GM18870 (cell line): ENCODE measurements around the gene TEX2.

Source experiments
- ATAC-seq: cut with Tn5 transposase; IDR thresholded peaks from one replicate; pipeline ENCODE4 v1.9.1; 2021; ENCODE audit warnings: moderate library complexity; ENCODE audit not compliant: unreplicated experiment

Gene TEX2

GRCh38 chr17:64164596-64165285 lies 98.3 kb downstream of the TEX2 start:
- no peak for ATAC-seq

DNA sequence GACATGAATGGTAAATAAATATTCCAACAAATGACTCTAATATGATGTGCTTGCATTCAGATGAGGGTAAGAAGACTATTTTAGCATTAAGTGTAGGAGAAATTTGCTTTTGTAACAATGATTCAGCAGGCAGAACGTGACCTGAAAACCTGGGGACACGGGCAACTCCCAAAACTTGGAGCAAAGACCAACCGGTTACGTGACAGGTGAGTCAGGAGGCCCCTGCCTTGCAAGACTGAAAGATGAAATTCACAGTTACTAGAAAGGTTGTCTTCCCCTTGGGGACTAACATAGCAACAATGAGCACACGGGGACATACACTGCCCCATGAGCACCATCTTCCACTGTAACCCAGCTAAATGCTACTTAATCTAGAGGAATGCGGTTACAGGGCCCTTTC lies 99.6 kb downstream of the TEX2 start:
- no peak for ATAC-seq

GRCh38 chr17:64162554-64162953 lies 100.5 kb downstream of the TEX2 start:
- no peak for ATAC-seq

DNA sequence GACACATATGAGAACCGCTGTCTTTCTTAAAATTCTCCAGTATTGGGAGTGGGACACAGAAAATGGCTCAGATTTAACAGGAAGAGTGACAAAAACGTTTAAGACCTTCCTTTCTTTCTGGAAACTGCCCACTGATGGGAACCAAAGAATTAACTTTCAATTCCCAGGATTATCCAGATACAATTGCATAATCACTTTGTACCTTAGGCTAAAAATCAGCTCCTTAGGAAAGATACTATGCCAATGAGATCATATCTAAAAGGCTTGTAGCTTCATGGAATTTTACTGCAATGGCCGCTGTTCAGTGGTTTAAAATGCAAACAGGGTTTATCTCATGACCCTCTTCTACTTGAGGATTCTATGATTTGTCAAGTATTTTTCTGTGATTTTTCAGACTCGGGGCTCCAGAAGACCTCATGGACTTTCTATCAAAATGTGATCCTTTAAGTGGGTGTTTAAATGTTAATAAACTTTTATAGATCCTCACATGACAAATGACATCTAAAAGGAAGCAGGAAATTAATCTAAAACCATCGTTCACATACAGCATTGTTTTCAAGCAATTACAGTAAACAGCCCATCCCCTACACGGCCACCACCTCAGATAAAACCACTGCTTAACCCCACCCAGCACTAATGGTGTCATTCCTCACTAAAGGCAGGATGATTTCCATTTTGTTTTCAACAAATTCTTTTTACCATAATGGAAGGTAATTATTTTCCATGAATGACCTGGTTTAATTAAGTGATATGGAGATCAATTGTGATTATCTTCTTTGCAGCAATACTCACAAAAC lies 101.5 kb downstream of the TEX2 start:
- no peak for ATAC-seq

GRCh38 chr17:64160378-64160777 lies 102.7 kb downstream of the TEX2 start:
- no peak for ATAC-seq

DNA sequence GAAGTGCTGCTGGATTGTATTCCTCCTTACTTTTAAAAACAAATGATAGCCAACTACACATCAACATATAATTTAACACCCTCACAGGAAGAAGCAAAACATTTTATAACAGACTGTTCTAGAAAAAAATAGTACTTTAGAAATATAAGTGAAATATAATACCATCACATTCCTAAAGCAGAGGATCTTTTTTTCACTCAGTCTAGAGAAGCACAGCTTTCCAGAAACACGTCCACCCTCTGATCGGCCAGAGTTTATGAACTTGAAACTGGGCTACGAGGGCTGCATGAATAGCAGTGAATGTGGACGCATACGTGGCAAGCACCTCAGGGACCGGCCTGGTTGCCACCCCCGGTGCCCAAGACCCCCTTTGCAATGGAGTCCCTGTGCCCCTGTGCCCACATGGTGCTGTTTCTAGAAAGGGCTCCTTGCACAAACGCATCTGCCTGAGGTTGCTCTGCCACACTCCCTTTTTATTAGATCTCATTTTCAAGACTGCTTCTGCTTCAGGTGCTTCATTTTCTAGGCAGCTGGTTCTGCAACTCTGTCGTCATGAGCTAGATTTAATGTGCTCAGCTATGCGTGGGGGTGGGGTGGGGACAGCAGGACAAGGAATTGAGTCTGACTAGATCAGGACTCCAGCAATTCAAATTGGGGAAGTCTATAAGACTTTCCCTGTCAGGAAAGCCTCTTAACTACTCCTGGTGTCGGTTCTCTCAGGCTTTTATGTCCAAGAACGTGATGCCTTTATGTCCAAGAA lies 104.0 kb downstream of the TEX2 start:
- no peak for ATAC-seq

GRCh38 chr17:64158406-64158805 lies 104.7 kb downstream of the TEX2 start:
- no peak for ATAC-seq

DNA sequence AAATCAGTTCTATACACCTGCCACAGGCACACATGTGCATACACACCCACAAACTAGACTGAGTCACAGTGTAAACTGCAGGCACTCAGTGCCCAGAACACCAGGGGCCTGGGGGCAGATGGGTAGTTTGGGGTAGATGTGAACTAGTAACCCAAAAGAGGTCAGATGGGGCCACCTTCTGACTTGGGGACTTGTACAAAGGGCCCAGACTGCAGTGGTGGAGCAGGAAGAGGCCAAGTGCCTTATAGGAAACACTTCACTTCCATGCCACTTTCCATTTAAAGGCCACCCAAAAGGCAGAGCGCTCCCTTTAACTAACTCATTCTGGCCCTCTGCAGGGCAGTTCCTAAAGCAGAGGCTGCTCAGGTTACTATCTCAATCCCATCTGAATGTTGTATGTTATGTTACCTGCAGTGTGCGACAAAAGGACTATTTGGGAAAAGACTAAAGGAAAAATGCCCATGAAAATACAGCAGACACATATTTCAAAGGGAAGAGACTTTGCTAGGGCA lies 105.3 kb downstream of the TEX2 start:
- ATAC-seq, result no peak

DNA sequence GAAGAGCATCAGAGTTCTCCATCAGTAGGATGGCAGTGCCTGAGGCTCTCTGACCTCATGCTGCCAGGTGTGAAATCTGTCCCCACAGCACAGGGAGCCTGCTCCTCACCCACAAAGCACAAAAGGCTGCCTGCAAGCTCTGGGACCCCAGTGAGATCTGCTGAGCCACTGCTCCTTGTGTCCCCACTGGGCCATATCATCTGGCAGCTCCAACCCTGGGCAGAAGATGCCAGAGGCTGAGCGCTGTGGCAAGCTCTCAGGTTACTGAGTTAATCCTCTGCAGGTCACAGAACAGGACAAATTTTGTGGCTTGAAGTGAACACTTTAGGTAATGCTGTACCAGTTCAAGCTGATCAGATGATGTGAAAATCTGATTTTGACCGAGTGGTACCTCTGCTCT lies 106.4 kb downstream of the TEX2 start:
- ATAC-seq, result no peak

DNA sequence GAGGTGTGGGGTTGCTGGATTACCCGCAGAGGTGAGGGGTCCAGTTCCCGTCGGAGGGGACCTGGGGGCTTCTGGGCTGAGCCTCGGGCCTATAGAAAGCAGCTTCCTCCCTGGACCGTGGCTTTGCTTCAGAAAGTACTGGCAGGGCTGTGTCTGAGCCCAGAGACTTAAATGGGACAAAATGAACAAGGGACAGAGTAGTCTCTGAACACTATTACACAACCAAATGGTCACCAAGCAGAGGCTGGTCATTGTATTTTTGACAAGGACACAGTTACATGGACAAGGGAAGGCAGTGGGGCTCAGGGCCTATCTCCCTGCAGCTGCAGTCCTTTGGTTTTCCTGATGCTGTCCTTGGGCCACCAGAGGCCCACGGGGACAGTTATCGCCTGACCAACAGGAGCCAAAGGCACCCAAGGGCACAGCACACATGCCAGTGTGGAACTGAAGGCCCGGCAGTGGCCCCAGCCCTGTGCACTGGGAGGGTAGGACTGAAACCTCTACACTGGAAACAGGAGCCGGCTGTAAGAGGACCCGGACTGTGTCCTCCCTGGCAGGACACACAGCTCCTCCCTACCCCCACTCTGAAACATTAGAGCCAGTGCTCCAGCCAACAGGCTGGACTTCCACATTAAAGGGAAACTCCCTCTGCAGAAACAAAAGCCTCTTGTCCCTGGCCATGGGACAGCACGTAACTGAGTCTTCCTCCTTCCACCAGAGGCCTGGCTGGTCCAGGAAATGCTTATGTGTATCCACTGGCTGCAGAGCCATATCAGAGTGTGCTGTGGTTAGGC lies 107.1 kb downstream of the TEX2 start:
- no peak for ATAC-seq

DNA sequence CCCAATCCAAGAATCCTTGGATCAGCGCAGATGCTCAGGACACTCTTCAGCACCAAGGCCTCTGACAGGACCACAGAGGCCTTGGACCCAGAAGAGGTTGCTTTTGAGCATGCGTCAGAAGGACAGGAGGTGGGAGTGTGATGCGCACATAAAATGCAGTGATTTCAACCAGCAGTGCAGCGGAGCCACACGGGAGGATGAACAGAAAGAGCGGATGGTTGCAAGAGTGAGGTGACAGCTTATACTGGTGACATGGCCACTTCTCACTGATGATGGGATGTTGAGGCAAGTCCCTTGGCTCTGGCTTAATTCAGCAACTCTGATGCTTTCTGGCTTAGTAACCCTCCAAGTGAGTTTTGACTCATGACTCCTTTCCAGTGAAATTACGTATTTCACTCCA lies 107.9 kb downstream of the TEX2 start:
- no peak for ATAC-seq

- ATAC-seq, result no peak
Measured at GRCh38 chr17:64154717-64155116, 108.3 kb downstream of the TEX2 start.

DNA sequence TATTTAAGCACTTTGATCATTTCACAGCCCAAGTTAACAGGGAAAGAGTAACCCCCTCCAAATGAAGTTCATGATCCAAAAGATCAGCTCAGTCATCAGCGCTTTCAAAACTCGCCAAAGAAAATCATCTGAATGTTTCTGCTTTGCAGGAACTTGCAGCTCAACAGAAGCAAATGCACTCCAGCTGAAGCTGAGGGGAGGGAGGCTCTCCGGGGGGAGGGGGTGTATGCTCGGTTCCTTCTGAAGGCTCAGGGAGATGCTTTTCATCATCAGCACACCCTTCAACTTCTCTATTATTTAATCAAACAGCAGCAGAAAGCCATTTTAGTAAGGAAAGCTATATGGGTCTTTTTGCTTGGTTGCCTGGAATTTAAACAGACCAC lies 108.8 kb downstream of the TEX2 start:
- ATAC-seq, result no peak

DNA sequence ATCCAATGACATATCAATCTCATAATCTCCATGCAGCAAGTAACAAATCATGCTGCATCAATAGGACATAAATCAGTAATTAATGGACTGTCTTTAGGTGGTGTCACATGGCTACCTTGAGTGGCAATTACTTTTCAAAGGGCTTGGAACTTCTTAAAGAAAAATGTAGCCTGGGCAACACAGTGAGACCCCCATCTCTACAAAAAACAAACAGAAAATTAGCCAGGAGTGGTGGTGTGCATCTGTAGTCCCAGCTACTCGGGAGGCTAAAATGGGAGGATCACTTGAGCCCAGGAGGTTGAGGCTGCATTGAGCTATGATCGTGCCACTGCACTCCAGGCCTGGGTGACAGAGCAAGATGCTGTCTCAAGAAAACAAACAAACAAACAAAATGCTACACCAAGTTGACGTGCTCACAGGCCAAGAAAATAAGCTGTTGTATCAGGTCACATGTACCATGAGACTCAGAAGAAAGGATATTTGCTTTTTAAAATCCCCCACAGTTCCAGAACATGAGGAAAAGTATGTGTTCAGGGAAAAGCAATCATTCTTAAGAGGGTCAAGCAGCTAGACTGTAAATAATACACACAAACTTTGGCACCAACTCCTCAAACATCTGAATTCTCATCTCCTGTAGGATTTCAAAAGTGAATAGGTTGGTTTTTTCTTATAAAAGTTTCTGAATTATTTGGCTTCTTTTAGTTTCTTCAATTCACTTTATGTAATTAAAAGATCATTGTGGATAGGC lies 109.3 kb downstream of the TEX2 start:
- ATAC-seq, result no peak

DNA sequence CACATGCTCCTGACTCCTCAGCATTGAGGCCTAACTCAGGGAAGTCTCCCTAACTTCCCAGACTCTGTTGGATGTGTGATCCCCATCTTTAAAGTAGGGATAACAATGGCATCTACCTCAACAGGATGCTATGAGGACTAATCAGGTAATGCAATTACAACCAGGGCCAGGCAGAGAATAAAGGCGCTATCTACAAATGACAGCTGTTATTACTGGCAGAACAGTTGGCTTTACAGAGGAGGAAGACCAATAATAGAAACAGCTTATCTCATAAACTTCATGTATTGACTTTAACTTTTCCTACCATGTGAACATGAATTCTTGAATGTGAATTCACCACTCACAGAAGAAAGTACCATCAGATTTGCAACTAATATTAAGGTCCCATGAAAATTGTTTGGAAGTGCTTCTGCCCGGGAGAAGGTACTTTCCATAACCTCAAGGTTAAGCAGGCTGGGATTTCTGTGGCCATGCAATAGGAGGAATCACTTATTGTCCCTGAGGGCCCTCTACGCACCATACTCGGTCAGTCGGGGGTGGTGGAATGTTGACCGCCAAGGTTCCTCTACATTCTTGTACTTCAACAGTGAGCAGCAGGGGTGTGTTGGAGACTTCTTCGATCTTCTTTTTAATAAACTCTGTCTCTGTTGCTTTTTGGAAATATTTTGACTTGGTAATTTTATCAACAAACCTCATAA lies 110.5 kb downstream of the TEX2 start:
- ATAC-seq, result no peak

DNA sequence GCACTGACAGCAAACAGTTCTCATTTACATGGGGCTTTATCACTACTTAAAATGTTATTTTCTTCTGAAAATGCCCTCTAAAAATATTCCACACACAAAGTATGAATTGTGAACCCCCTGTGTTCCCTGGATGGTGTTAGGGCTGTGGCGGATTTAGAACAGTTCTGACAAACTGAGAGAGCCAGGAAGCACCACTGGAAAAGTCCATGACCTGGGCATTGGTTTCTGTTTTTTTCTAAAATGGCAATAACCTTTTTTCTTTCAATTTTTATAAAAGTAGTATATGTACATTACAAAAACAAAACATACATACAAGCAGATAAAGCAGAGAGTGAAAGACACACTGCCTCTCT lies 112.1 kb downstream of the TEX2 start:
- ATAC-seq, result no peak

- no peak for ATAC-seq
Measured at GRCh38 chr17:64150237-64151015, 112.6 kb downstream of the TEX2 start.

DNA sequence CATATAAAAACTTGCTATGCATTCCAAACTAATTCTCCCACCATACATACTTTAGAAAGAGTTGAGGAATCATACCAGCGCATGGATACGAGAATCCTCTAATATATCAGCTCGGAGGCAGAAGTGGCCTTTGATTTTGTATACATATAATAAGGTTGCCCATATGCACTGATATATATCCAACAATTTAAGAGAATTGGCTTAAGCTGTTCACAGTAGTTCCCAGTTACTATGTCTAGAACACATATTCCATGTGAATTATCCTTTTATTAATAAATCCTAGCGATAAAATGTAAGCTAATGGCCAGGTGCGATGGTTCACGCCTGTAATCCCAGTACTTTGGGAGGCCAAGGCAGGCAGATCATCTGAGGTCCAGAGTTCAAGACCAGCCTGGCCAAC lies 113.9 kb downstream of the TEX2 start:
- no peak for ATAC-seq

GRCh38 chr17:64148699-64149098 lies 114.4 kb downstream of the TEX2 start:
- no peak for ATAC-seq
